NCI-H1105 (cell line): ENCODE data around the gene SNX5.
"Not testable (repeated sequence)": the region's sequence is repeated elsewhere in the genome, so short reads cannot be mapped to it uniquely, and the experiment has no call there.

Experiments used
- DNase-seq: peaks from one replicate; lab custom pipeline; 2025; lab: John Stamatoyannopoulos, UW

Gene SNX5

DNA sequence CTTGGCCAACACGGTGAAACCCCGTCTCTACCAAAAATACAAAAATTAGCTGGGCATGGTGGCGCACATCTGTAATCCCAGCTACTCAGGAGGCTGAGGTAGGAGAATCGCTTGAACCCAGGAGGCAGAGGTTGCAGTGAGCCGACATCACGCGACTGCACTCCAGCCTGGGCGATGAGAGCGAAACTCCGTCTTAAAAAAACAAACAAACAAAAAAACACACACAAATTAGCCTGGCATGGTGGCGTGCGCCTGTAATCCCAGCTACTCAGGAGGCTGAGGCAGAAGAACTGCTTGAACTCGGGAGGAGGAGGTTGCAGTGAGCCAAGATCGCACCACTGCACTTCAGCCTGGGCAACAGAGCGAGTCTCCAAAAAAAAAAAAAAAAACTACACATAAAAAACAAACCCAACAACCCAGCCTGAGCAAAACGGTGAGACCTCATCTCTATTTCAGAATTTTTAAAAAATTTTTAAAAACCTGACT lies 8.2 kb downstream of the SNX5 start:
- not testable (repeated sequence) for DNase-seq

DNA sequence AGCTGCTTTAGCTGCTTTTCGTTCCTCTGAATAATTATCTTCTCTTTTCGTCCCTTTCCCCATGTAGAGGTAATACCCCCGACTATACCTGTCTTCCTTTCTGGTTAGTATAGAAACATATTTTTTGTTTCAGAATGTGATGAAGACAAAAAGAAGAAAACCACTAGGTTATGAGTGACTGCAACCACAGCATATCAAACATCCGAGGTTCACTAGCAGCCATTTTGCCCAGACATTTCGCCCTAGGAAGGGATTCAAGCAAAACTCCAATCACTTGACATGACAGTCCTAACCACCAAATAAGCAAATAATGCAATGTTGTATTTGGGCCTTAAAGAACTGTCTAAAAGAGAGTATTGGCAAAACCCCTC lies 9.4 kb downstream of the SNX5 start:
- DNase-seq: no peak

DNA sequence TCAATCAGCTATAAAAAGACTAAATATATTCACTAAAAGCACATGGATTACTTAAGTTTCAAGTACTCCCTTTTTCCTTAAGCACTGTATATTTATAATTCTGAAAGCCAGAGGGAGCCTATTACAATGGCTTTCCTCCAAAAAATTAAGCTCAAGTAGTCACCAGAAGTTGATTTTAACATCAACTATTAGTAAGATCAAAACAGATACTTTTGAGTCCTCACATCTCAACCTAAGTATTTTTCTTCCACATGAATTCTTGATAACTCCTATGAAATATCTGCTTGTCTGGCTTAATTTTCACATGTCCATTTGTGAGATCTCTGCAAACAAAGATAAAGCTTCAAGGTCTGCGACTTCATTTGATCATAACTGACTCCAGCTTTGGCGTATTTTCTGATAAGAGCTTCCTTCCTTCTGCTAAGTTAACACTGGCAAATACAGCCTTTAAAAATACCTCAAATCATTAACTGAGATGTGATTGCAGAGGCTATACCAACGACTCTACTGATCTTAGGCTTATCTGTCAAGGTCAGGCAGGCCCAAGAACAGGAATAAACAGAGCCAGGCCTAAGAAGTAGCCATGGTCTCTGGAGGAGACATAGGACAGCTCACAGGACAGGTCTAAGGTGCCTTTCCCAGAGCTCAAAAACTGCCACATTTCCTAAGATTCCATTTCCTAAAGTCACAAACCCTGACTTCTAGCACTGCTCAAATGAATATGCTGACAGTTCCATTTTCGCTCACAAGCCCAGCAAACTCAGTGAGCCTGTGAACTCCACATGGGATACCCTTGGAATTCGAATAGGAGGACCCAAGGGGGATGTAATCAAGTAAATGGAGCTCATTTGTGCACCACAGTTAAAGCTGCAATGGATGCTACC lies 10.0 kb downstream of the SNX5 start:
- DNase-seq: no peak

DNA sequence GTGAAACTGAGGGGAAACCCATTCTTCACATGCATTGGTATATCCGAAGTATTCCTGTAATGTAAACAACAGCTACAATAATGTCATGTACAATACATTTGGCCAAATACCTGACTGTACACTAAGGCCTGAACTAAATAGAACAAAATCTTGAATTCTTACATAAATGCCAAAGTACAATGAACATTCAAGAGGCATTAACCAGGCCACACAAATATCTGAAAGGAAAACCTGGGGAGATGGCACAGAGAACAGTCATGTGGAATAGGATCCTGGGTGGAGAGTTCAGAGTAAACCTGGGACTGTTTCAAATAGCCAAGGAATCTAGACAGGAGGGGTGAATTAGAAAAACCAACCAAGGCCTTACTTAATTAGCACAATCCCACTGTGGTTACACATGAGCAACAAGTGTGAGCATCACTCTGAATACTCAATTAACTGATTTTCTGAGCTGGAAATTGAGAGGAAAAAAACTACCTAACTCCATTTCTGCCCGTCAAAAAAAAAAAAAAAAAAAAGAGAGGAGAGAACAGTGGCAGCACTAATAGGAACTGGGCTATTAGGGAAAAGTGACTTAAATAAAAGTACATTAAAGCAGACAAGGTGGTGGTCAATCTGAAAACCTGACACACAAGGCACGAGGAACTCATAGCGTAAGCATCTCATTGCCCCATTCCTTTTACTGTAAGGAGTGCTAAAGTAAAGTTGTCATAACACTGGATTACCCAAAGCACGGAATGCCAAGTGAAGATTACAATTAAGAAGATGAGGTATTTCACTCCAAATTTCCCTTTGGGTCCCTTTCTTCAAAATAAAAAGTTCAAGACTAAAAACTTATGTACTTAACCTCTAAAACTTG lies 10.9 kb downstream of the SNX5 start:
- no peak for DNase-seq

DNA sequence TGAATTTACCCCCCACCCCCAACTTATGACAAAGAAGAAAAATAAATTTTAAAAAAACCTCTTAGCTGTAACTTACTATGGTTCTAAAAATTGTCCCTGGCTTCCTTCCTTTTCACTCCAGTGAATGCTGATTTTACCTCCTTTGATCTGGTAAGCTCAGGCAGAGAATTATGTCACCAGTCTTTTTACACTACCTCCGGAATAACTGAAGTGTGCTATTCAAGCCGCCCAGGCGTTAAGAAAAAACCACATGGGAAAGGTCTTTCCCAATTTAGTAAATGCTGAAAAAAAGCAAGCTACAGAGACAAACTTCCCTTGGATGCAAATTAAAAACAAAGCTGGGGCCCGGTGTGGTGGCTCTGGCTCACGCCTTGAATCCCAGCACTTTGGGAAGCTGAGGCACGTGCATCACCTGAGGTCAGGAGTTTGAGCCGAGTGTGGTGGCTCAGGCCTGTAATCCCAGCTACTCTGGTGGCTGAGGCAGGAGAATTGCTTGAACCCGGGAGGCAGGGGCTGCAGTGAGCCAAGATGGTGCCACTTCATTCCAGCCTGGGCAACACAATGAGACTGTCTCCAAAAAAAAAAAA lies 12.4 kb downstream of the SNX5 start:
- DNase-seq: no peak

DNA sequence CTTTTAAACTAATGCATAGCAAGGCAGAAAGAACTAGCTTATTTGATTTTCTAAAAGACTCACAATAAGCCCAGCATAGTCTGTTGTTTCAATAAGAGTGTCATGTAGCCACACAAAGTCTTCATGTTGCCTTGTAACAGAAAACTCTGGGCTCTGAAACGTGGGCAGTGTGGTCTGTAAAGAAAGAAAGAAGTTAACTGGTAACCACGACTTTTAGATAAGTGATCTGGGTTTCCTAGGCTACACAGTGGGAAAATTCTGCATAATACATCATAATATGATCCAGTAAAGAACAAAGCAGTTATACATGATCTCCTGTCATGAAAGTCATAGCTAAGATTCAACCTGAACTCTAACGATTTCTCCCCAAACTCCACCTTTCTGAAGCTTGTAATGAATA lies 13.3 kb downstream of the SNX5 start:
- no peak for DNase-seq

DNA sequence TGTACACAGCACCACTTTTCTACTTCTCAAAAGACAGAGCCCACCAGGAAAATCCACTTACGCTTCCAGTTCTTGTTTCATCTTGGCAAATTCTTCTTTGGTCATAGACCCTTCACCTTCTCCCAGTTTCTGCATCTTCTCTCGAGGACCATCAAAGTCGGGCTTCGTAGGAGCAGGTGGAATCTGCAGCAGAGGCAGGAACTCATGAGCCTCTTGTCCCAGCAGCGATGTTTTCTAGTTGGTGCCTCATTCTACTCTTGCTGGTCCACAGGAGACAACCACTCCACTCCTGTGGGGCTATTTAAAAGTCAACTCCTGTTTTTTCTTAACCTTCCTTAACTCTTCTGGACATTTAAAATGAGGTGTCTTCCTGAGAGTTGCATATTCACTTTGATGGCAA lies 14.7 kb downstream of the SNX5 start:
- no peak for DNase-seq

DNA sequence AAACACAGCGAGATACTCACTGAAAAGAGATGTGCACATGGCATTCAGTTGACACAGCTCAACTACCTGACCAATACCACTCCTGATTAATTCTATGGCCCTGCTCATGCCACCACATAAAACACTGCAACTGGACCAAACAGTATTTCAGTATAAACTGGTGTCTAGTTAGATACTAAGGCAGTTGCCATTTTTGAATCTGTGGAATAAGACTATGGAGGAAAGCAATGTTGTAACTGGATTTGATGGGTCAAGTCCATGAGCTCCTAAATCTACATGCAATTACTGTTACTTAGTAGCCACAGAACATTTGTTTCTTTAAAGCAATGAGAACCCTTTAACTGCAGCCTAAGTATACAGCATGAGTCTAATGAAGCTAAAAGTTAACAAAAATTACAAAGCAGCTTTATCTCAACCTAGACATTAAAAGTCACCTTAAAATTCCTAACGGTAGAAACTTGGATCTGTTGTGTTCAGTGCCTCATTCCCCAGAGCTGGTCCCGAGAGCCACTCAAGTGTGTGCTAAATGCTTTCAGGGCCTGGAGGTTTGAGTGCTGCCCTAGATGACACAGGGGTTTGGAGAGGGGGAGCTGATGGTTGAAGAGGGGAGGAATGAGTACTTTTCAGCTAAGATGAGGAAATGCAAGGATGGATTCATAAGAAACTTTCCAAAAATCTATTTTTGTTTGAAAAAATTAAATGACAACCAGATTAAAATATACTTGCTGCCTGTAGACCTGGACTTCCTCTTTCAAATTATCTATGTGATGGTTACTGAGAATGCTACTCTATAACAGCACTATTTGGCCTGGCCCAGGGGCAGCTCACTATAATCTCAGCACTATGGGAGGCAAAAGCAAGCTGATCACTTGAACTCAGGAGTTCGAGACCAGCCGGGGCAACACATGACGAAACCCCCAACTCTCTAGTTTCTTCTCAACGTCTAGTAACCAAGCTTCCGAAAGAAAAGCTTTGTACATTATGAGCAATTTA lies 15.6 kb downstream of the SNX5 start:
- no peak for DNase-seq

DNA sequence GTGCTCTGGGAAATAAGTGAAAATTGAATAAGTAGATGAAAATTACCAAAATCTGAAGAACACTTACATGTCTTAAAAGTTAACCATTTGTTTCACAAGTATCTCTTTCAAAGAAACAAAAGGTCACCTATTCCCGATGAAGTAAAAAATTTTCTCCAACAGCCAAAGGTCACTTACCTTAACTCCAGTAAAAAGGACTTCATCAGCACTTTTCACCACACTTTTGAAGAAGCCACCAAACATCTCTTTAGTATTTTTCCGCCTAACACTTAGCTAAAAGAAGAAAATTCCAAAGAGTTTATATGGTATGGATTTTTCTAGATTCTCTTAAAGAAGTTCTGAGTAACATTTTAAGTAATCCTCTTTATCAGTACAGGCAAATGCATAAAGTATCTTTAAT lies 17.3 kb downstream of the SNX5 start:
- no peak for DNase-seq

DNA sequence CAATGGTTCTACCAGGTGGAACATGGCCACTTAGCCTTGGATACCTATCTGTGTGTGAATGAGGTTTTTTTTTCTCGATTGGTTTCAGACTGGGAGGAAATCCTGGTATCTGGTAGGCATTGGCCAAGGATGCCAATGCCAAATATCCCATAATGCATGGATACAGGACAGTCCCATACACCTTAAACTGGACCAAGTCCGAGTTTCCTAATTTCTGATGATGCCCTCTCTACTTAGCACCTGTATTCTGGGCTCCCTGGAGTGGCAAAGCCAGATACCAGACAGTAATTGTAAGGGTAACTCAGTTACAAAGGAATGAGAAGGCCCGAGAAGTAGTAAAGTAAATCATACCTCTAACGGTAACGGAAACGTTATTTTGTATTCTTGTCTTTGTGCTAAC lies 17.9 kb downstream of the SNX5 start:
- no peak for DNase-seq

DNA sequence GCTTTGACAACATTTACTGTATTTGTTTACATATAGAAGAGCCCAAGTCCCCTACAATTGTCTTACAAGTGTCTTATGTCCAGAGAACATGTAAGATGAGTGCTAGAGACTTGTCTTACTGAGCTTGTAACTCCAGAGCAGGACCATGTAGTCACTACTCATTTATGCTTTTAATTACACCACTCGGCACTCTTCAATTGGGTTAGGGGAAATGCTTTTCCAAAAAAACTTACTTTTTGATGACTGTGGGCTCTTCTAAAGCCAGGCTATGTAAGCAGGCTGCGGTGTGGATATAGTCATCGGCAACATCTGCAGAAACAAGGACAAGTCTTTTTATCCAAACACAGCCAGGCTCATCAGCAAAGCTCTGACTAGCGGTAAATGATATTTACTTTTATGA lies 18.7 kb downstream of the SNX5 start:
- no peak for DNase-seq

DNA sequence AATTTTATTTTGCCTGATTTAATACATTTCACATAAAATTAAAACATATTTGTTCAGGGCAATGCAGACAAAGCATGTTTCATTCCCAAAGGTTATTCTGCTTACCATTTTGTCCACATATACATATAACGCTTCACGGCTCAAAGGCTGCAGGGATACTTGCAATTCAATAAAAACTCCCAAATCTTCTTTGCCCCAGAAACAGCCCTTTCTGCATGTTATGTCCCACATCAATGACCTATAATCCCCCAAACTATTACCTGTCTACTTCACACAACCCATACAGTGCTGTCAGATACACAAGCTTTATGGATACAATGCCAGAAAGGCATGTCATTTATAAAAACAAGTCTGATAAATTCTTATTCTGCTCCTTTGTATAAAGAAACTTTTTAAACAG lies 20.2 kb downstream of the SNX5 start:
- DNase-seq: no peak

DNA sequence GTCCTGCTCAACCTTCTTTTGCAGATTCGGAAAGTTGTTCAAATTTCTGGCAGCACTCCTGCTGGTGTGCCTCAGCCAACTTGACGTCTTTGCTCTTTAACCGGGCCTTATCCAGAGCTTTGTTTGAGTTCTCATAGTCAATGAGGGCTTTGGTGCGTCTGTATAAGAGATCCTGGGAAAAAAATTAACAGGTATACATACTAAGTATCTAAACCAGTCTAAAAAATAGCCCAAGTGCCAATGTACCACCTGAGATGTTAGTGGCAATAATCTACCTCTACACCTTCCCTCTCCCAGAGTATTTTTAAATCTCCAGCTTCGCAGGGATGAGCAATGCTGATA lies 21.1 kb downstream of the SNX5 start:
- no peak for DNase-seq

DNA sequence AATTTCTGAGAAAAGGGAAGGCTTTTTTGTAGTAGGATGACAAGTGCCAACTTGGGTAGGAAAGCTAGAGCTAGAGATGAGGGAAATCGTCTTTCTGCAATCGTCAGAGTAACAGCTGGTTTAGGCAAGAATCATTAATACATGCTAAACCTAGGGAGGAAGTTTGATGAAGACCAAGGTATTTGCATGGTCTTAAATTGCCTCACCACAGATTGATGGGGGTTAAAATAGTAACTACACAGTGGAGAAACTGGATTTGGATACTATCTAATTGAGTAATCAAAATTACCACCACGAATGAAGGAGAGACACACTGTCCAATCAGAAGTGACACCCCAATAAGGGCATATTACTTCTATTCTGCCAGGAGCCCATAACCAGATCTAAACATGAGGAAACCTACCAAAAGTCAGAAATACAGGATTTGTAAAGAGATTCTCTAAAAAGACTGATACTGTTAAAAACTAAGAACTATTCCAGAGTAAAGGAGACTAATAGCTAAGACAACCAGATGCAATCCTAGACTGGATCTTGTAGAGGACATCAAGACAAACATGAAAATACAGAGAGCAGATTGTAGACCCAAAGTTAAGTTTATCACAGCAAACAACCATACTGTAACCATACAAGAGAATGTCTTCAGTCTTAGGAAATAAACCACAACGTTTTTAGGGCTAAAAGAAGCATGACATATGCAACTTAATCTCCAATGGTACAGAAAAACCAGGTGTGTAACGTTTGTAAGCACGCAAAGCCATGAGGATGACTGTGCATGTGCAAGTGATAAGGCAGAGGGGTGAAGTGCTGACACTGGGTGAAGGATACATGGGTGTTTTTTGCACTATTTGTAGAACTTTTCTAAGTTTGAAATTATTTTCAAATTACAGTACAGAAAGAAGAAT lies 21.8 kb downstream of the SNX5 start:
- DNase-seq: no peak

DNA sequence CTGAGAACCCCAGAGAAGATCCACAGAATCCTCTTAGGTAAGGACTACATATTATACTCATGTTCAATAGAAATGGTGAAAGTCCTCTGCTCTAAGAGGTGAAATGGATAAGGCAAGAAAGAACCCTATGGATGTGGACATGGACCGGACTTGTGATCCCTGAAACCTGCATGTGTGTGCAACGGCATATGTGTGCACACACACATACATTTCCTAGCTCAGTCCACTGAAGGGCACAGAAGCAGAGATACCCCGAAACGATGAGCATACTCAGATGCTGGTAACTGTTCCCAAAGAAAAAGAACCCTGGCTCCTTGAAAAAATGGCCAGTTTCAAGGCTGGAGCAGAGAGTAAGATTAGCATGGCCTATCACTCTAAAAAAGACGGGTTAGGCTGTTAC lies 22.6 kb downstream of the SNX5 start:
- no peak for DNase-seq

DNA sequence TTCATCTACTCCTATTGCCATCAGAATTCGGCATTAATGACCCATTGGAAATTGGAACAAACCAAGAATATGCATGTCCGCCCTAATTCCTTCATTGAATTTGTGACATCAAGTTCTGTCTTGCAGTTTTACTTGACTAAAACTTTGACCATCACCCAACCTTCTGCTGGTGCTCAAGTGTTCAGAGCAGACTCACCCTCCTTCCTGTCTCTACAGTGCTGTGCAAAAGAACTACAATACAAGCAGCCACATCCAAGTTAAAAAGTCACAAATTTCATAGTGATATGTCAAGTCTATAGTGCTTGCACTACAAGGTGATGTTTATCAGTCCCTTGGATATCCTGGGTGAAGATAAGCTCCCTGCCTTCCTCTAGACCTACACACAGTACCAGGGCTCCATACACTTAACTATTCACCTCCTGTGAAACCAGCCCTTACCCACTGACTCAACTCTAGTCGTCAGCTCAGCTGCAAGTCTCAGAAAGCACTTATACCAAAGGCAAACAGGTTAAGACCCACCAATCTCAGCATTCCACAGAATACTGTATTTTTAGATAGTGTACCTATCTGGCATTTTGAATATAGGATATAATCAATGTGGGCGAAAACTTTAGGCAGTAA lies 23.6 kb downstream of the SNX5 start:
- no peak for DNase-seq

DNA sequence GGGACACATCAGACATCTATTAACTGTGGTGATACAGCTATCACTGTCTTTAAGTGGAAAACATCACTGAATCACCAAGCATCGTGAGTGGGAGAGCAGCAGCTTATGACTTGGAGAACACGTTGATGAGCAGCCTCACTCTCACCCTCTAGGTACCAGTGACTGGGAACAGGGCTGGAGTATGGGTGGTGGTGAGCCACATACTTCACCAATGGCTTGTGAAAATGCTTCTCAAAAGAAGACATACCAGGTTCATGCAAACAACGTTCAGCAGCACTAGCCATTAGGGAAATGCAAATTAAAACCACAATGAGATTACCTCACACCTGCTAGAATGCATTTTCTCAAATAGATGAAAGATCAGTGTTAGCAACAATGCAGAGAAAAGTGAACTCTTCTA lies 25.3 kb downstream of the SNX5 start:
- no peak for DNase-seq

DNA sequence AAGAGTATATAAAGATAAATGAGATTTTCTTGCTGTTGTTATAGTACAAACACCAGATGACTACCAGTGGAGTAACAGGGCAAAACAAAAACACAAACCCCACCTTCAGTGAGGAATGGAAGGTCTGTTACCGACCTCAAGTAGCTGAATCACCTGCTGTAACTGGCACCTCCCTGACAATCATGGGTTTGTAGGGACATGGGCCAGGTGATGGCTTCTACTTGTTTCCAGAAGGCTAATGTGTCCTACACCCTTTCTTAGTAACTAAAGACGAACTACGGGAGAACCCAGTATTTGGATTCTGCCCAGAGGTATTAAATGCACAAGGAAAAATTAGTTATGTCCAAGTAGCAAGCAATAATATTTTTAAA lies 26.8 kb downstream of the SNX5 start:
- no peak for DNase-seq

DNA sequence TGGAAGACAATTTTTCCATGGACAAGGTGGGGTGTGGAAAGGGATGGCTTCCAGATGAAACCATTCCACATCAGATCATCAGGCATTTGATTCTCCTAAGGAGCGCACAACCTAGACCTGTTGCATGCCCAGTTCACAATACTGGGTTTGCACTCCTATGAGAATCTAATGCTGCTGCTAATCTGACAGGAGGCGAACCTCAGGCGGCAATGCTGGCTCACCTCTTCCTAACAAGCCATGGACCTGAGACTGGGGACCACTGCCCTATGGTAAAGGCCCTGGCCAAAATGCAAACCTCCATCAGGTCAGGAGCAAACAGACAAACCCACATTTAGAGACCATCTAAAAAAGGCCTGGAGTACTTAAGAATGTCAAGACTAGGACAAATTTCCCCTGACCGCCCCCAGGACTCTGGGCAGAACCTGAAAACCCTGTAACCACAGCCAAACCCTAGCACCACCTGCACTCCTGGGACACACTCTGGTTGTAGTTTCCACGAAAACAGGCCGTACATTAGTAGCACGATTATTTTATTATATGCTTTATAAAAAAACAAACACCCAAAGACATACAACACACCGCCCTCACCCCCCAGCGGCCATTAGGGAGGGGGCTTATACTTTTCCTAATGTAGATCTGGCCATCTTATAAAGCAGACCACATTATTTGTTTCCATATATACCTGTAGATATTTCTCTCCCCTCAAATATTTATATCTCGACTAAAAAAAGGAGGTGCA lies 27.3 kb downstream of the SNX5 start:
- DNase-seq: no peak
